Parathyroid adenoma (tissue), 2 donors: Measurements from ENCODE around the gene BSN.

Experiments used
- H2AFZ ChIP-seq: fragments of 300-600 bp; sonication (generic); one replicate; pipeline ENCODE4 v1.7.0; 2017; ENCODE audit warnings: antibody characterized with exemption, mild to moderate bottlenecking
- H3K27ac ChIP-seq: fragments of 300-600 bp; sonication (generic); one replicate; pipeline ENCODE4 v1.7.0; 2017
- H3K27me3 ChIP-seq: fragments of 300-600 bp; sonication (generic); one replicate; pipeline ENCODE4 v1.7.0; 2017; ENCODE audit warnings: low read length; ENCODE audit not compliant: control insufficient read depth, insufficient read depth
- H3K36me3 ChIP-seq: fragments of 300-600 bp; sonication (generic); one replicate; pipeline ENCODE4 v1.7.0; 2017; ENCODE audit warnings: low read length; ENCODE audit not compliant: control insufficient read depth, insufficient read depth
- H3K4me1 ChIP-seq: fragments of 300-600 bp; sonication (generic); one replicate; pipeline ENCODE4 v1.7.0; 2017; ENCODE audit warnings: control low read depth
- H3K4me2 ChIP-seq: fragments of 300-600 bp; sonication (generic); one replicate; pipeline ENCODE4 v1.7.0; 2017; ENCODE audit warnings: low read length
- H3K4me3 ChIP-seq: fragments of 300-600 bp; sonication (generic); one replicate; pipeline ENCODE4 v1.7.0; 2017; ENCODE audit warnings: low read depth, low read length
- H3K79me2 ChIP-seq: fragments of 300-600 bp; sonication (generic); one replicate; pipeline ENCODE4 v1.7.0; 2017; ENCODE audit warnings: control low read depth
- H3K9ac ChIP-seq: fragments of 300-600 bp; sonication (generic); one replicate; pipeline ENCODE4 v1.7.0; 2017; ENCODE audit warnings: mild to moderate bottlenecking
- H3K9me3 ChIP-seq: fragments of 300-600 bp; sonication (generic); one replicate; pipeline ENCODE4 v1.7.0; 2017; ENCODE audit warnings: low read length; ENCODE audit not compliant: control insufficient read depth
- TF ChIP-seq, protein P1 (sequence below): fragments of 300-600 bp; sonication (generic); IDR thresholded peaks from one replicate; pipeline ENCODE4 v1.7.0; 2017; ENCODE audit warnings: antibody characterized with exemption, mild to moderate bottlenecking
- donor health status: primary hyperparathyroidism.

The BSN gene

DNA sequence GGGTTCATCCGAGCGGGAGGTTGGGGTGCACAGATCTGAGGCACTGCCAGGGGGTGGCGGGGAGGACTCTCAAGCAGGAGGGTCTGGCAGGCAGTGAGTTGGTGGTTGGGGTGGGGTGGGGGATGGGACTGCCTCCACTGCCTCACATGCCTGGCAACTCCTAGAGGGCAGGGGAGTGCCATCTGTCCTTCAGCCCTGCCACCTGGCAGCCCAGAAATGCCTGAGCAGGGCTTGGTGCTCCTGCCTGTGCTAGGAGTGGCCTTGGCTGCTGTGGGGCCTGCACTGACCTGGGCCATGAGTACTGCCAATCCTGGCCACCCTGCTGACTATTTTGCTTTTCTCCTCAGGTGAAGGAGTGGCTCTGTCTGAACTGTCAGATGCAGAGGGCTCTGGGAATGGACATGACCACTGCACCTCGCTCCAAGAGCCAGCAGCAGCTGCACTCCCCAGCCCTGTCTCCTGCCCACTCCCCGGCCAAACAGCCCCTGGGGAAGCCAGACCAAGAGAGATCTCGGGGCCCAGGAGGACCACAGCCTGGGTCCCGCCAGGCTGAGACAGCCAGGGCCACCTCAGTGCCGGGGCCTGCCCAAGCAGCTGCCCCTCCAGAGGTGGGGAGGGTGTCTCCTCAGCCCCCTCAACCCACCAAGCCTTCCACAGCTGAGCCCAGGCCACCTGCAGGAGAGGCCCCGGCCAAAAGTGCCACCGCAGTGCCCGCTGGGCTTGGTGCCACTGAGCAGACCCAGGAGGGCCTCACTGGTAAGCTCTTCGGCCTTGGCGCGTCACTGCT, 87.8 kb downstream of the BSN start:
- no peak overlapping the region for H3K4me3 ChIP-seq
- H3K27ac ChIP-seq, result no peak overlapping the region
- no peak overlapping the region for H3K9ac ChIP-seq
- no peaks in the 10 kb centered on the region for H3K9me3 ChIP-seq
- H3K79me2 ChIP-seq, result peaks cover 3% of the 10 kb centered on the region
- TF ChIP-seq, protein P1, sequence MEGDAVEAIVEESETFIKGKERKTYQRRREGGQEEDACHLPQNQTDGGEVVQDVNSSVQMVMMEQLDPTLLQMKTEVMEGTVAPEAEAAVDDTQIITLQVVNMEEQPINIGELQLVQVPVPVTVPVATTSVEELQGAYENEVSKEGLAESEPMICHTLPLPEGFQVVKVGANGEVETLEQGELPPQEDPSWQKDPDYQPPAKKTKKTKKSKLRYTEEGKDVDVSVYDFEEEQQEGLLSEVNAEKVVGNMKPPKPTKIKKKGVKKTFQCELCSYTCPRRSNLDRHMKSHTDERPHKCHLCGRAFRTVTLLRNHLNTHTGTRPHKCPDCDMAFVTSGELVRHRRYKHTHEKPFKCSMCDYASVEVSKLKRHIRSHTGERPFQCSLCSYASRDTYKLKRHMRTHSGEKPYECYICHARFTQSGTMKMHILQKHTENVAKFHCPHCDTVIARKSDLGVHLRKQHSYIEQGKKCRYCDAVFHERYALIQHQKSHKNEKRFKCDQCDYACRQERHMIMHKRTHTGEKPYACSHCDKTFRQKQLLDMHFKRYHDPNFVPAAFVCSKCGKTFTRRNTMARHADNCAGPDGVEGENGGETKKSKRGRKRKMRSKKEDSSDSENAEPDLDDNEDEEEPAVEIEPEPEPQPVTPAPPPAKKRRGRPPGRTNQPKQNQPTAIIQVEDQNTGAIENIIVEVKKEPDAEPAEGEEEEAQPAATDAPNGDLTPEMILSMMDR, result no peak
- H3K4me2 ChIP-seq, result no peak overlapping the region
- H3K36me3 ChIP-seq, result no peaks in the 10 kb centered on the region
- H3K4me1 ChIP-seq, result no peaks in the 10 kb centered on the region
- H2AFZ ChIP-seq, result no peak overlapping the region
- no peaks in the 10 kb centered on the region for H3K27me3 ChIP-seq

DNA sequence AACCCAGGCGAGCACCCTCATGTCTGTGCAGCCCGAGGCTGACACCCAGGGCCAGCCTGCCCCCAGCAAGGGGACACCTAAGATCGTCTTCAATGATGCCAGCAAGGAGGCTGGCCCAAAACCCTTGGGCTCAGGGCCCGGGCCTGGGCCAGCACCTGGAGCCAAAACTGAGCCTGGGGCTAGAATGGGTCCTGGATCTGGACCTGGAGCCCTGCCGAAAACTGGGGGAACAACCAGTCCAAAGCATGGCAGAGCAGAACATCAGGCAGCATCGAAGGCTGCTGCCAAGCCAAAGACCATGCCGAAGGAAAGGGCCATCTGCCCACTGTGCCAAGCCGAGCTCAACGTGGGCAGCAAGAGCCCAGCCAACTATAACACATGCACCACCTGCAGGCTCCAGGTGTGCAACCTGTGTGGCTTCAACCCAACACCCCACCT, 88.5 kb downstream of the BSN start:
- TF ChIP-seq, protein P1, result no peak
- H2AFZ ChIP-seq, result no peak overlapping the region
- H3K9ac ChIP-seq, result no peak overlapping the region
- H3K27me3 ChIP-seq, result no peaks in the 10 kb centered on the region
- peaks cover 3% of the 10 kb centered on the region for H3K79me2 ChIP-seq
- no peaks in the 10 kb centered on the region for H3K9me3 ChIP-seq
- no peak overlapping the region for H3K4me3 ChIP-seq
- no peak overlapping the region for H3K4me2 ChIP-seq
- H3K27ac ChIP-seq, result no peak overlapping the region
- peaks cover 4% of the 10 kb centered on the region for H3K4me1 ChIP-seq
- H3K36me3 ChIP-seq, result no peaks in the 10 kb centered on the region

DNA sequence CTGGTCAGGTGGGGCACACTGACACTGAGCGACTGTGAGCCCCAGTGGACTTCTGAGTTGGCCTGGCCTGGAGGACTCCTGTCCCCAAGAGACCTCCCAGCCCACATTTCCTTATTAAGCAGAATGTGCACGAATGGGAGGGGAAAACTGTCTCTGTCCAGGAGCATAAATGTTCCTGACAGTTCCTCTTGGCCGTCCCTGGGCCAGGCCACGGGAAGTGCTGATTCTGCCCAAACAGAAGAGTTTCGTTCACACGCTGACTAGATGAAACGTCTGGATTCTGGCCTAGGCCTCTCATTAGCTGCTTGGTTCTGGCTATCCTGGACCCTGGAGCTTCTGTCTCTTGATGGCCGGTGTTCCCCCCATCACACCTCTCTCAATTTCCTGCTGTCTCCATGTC, 90.4 kb downstream of the BSN start:
- H3K79me2 ChIP-seq, result peaks cover 3% of the 10 kb centered on the region
- H3K9me3 ChIP-seq, result no peaks in the 10 kb centered on the region
- no peaks in the 10 kb centered on the region for H3K36me3 ChIP-seq
- no peak overlapping the region for H3K27ac ChIP-seq
- H3K4me3 ChIP-seq, result no peak overlapping the region
- no peaks in the 10 kb centered on the region for H3K27me3 ChIP-seq
- no peak overlapping the region for H3K9ac ChIP-seq
- no peak overlapping the region for H3K4me2 ChIP-seq
- TF ChIP-seq, protein P1, result no peak
- peaks cover 7% of the 10 kb centered on the region for H3K4me1 ChIP-seq
- no peak overlapping the region for H2AFZ ChIP-seq

DNA sequence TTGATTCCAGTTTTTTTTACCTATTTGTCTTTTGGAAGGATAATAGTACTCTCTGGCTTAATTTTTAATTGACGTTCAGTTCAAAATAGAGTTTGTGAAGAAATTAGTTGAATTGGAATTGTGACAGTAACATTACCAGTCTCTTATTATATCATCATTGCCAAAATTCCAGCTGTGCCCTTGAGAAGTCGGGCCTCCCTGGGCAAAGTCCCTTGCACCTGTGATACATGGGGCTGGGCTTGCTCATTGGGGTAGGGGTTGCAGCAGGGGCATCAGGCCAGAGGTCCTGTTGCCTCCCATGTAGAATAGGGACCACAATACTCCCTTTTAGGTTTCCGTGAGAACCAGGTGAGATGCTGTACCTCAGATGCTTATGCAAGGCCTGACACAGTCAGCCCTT, 92.0 kb downstream of the BSN start:
- Histone ChIP-seq H3K9me3 (no peaks in the 10 kb centered on the region), H3K9ac (no peak overlapping the region), H3K4me3 (no peak overlapping the region), H3K79me2 (peaks cover 3% of the 10 kb centered on the region), H3K4me2 (no peak overlapping the region), H3K36me3 (no peaks in the 10 kb centered on the region), H3K4me1 (peaks cover 7% of the 10 kb centered on the region), H3K27ac (no peak overlapping the region), H2AFZ (no peak overlapping the region), H3K27me3 (no peaks in the 10 kb centered on the region)
- TF ChIP-seq, protein P1, result no peak

DNA sequence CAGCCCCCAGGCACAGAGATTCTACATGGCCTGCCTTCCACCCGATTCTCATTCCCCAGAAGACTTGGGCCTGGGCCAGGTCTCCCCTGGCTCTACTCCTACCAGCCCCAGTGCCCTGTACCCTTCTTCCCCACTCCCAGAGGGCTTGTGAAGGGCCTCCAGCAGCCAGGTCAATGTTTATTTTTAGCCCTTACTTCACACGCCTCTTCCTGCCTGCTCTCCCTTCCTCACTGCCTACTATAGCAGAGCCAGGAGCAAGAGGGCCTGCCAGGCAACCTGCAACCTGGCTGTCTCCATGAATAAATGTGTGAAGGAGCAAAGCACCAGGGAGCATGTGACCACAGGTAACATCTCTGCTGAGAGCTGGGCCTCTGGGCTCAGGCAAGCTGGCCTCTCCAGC, 93.5 kb downstream of the BSN start:
- H3K9ac ChIP-seq, result no peak overlapping the region
- H3K27me3 ChIP-seq, result no peaks in the 10 kb centered on the region
- peaks cover 3% of the 10 kb centered on the region for H3K79me2 ChIP-seq
- H3K4me1 ChIP-seq, result peaks cover 7% of the 10 kb centered on the region
- no peaks in the 10 kb centered on the region for H3K9me3 ChIP-seq
- TF ChIP-seq, protein P1, result no peak
- no peak overlapping the region for H3K27ac ChIP-seq
- H3K36me3 ChIP-seq, result no peaks in the 10 kb centered on the region
- no peak overlapping the region for H3K4me3 ChIP-seq
- H2AFZ ChIP-seq, result no peak overlapping the region
- H3K4me2 ChIP-seq, result no peak overlapping the region
